OCI-LY1 (cell line): ENCODE results near the gene LPAR1.

Source experiments
- CTCF ChIP-seq: fragments of 200-600 bp; sonication (generic), shearing (Covaris generic); IDR thresholded peaks from 2 replicates; pipeline ENCODE4 v1.5.1; 2017; ENCODE audit warnings: mild to moderate bottlenecking, antibody characterized with exemption, low read length, moderate library complexity, mixed read lengths
- EZH2 ChIP-seq: fragments of 200-600 bp; sonication (generic), shearing (Covaris generic); IDR thresholded peaks from 2 replicates; pipeline ENCODE4 v1.8.0; 2017; ENCODE audit warnings: borderline replicate concordance, mixed run types, mild to moderate bottlenecking, antibody characterized with exemption, low read length, moderate library complexity, mixed read lengths

- TF ChIP-seq EZH2 (no peak), CTCF (no peak)
Observed at GRCh38 chr9:110892689-110893088, 145.6 kb downstream of the LPAR1 start.
